Ovary (tissue), 9 donors: ENCODE data around the gene GAS2L3. TPM values are rescaled to one million over a fixed set of nuclear protein-coding genes. Genes with fewer than 3 reads are reported as not detected.
"Not testable (repeated sequence)": the region's sequence is repeated elsewhere in the genome, so short reads cannot be mapped to it uniquely, and the experiment has no call there.

Experiments used
- DNase-seq, 5 donors: peaks; one replicate each; pipeline ENCODE4 v3.0.0-alpha.2; 2019 to 2020
- H3K27ac ChIP-seq, 2 donors: fragments of 200-600 bp; one replicate each; pipeline versions ENCODE4 v1.5.1 to v1.8.0; 2019 to 2022
- H3K27me3 ChIP-seq: fragments of 200-600 bp; one replicate; pipeline ENCODE4 v1.8.0; 2022
- H3K36me3 ChIP-seq: fragments of 200-600 bp; sonication (generic); one replicate; pipeline ENCODE4 v1.5.1; 2019
- H3K4me1 ChIP-seq: one replicate; pipeline ENCODE4 v1.8.1; 2013; ENCODE audit warnings: mild to moderate bottlenecking, moderate library complexity; ENCODE audit not compliant: insufficient read depth
- H3K4me3 ChIP-seq: fragments of 200-600 bp; sonication (generic); one replicate; pipeline ENCODE4 v1.5.1; 2017
- H3K9me3 ChIP-seq, 2 donors: fragments of 200-600 bp in 1 of 2; sonication (generic) in 1 of 2; one replicate each; pipeline versions ENCODE4 v1.5.1 to v1.8.1; 2013 to 2019; ENCODE audit warnings: mild to moderate bottlenecking in 1 of 2, moderate library complexity in 1 of 2
- EP300 ChIP-seq: sonication (generic); formaldehyde crosslinking; IDR thresholded peaks from one replicate; pipeline ENCODE4 v1.6.1; 2017; ENCODE audit warnings: antibody characterized with exemption
- POLR2A ChIP-seq: fragments of 450-650 bp; IDR thresholded peaks from one replicate; pipeline ENCODE4 v1.6.1; 2017; ENCODE audit warnings: antibody characterized with exemption, mild to moderate bottlenecking, moderate library complexity
- WGBS, 3 donors: extraction: QIAGEN DNeasy Blood & Tissue Kit in 1 of 3; methylation state at CpG; one replicate each; pipeline versions ENCODE4 v1.1.5 to v1.1.7; 2013 to 2017; 5-methylcytosine and 5-hydroxymethylcytosine counted together
- intact Hi-C, 4 donors: fragments of 100-400 bp; cut with DNase I; formaldehyde crosslinking; loops; one replicate each; pipeline versions ENCODE4 v1.11.0 to v1.15.1; 2022 to 2023
- polyA plus RNA-seq, 2 donors: library from polyadenylated mRNA; stranded (reverse); fragments of 200-250 nt in 1 of 2; fragments of 350-450 nt in 1 of 2; fragmentation: Illumina TruSeq in 1 of 2; extraction: RNeasy Lipid Tissue Mini Kit (QIAGEN cat#74804) in 1 of 2; gene quantifications; one replicate each; pipeline ENCODE4 v1.2.3, GENCODE V29; 2013 to 2014
- total RNA-seq, 7 donors: library from RNA; depleted of rRNA in 2 of 7; stranded (reverse); fragments of >200 nt in 2 of 7; fragmentation: NEBNext Ultra II Directional in 3 of 7; extraction: Animal tissue kit (Norgen Biotek cat#: 25700) in 3 of 7; gene quantifications; one replicate each; pipeline versions ENCODE4 v1.1.0 to v1.2.4, GENCODE V29; 2016 to 2023
- TF ChIP-seq, protein P1 (sequence below), 3 donors: fragments of 450-650 bp in 2 of 3; fragments of 200-600 bp in 1 of 3; IDR thresholded peaks; one replicate each; pipeline versions ENCODE4 v1.5.1 to v1.8.0; 2016 to 2022; ENCODE audit warnings: antibody characterized with exemption in 3 of 3, mild to moderate bottlenecking in 1 of 3
- donor health status: DM: no; HTN: no; CAD: no; lungs with moderate emphysema.
- donor health status: DM: no; HTN: no; CAD: no.
- donor health status: Bipolar disorder and iron deficiency.
- donor health status: DM: yes; HTN: yes; CAD: no.
- donor health status: DM: no; HTN: no; CAD: no.
- donor health status: DM: yes; HTN: yes; CAD: no.

GAS2L3 gene
- total and polyA plus RNA-seq, 9 donors, result 1.0 to 4.9 (median 2.9) TPM

- no peak overlapping the region for H3K27ac ChIP-seq
- DNase-seq, result no peak
- intact Hi-C loops, result loop anchor here in 3 of 4 donors (10.0 kb wide), 2 partner anchors 203 to 323 kb away; partner anchors contain the start of gene SLC17A8 (in 1 of the 3)
- H3K9me3 ChIP-seq, result no peaks in the 10 kb centered on the region
- TF ChIP-seq POLR2A, result no peak
- TF ChIP-seq, protein P1, sequence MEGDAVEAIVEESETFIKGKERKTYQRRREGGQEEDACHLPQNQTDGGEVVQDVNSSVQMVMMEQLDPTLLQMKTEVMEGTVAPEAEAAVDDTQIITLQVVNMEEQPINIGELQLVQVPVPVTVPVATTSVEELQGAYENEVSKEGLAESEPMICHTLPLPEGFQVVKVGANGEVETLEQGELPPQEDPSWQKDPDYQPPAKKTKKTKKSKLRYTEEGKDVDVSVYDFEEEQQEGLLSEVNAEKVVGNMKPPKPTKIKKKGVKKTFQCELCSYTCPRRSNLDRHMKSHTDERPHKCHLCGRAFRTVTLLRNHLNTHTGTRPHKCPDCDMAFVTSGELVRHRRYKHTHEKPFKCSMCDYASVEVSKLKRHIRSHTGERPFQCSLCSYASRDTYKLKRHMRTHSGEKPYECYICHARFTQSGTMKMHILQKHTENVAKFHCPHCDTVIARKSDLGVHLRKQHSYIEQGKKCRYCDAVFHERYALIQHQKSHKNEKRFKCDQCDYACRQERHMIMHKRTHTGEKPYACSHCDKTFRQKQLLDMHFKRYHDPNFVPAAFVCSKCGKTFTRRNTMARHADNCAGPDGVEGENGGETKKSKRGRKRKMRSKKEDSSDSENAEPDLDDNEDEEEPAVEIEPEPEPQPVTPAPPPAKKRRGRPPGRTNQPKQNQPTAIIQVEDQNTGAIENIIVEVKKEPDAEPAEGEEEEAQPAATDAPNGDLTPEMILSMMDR (IDR thresholded peaks at IDR 0.05), result no peak
- no peak for TF ChIP-seq EP300
- peaks cover 3% of the 10 kb centered on the region for H3K4me1 ChIP-seq
- no peaks in the 10 kb centered on the region for H3K27me3 ChIP-seq
- H3K4me3 ChIP-seq, result no peak overlapping the region
- 99 to 100% (median 100%) methylated on average over 2 of the region's 2 CpGs for WGBS, 3 donors
- H3K36me3 ChIP-seq, result no peaks in the 10 kb centered on the region
Observed at GRCh38 chr12:100557357-100557756, 16.1 kb upstream of the GAS2L3 start.

DNA sequence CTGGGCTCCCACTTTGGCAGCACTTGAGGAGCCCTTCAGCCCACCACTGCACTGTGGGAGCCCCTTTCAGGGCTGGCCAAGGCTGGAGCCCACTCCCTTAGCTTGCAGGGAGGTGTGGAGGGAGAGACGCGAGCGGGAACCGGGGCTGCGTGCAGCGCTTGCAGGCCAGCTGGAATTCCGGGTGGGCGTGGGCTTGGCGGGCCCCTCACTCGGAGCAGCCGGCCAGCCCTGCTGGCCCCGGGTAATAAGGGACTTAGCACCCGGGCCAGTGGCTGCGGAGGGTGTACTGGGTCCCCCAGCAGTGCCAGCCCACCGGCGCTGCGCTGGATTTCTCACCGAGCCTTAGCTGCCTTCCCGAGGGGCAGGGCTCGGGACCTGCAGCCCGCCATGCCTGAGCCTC is 14.2 kb upstream of the GAS2L3 start:
- H3K36me3 ChIP-seq, DNase-seq, H3K4me3 ChIP-seq, H3K27ac ChIP-seq, H3K9me3 ChIP-seq, H3K27me3 ChIP-seq, H3K4me1 ChIP-seq: not testable (repeated sequence)
- intact Hi-C loops, result loop anchor here in 3 of 4 donors (10.0 kb wide), 2 partner anchors 204 to 324 kb away; partner anchors contain the start of gene SLC17A8 (in 1 of the 3)
- 93 to 96% (median 94%) methylated on average over 21 of the region's 21 CpGs for WGBS, 3 donors

GRCh38 chr12:100564090-100564489 is 9.4 kb upstream of the GAS2L3 start:
- H3K36me3 ChIP-seq, result no peaks in the 10 kb centered on the region
- intact Hi-C loops, result no loop called here
- H3K27ac ChIP-seq, result no peak overlapping the region
- no peaks in the 10 kb centered on the region for H3K9me3 ChIP-seq
- no peak for DNase-seq
- H3K4me3 ChIP-seq, result no peak overlapping the region
- no peaks in the 10 kb centered on the region for H3K4me1 ChIP-seq
- 8 to 16% (median 14%) methylated on average over 2 of the region's 2 CpGs for WGBS, 3 donors
- H3K27me3 ChIP-seq, result no peaks in the 10 kb centered on the region
- TF ChIP-seq EP300 (no peak), POLR2A (no peak)
- TF ChIP-seq, protein P1 (IDR thresholded peaks at IDR 0.05), result no peak

DNA sequence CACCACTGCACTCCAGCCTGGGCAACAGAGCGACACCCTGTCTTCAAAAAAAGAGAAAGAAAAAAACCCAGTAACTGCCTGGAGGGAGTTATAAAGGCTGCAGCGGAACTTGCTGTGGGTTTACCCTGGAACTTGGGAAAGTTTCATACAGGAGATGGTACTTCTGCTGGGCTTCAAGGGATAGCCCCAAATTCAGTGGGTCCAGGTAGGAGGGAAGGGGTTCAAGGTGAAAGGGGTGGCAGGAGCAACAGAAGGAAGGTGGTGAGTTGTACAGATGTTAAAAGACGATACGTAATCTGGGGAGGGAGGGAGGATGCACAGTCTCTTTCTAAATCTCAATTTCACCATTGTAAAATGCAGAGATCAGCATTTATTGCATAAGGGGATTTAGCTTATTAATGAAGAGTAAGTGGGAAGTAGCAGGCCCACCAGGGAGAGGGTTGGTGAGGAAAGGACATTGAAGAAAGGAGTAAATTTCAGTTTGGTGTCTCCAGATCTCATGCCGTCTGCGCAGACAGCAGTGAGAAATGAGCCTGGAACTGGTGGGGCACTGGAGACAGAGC is 8.5 kb upstream of the GAS2L3 start:
- 90 to 93% (median 90%) methylated on average over 6 of the region's 6 CpGs for WGBS, 3 donors
- intact Hi-C loops, result no loop called here
- no peak for DNase-seq
- H3K4me3 ChIP-seq, result no peak overlapping the region
- no peaks in the 10 kb centered on the region for H3K27me3 ChIP-seq
- no peaks in the 10 kb centered on the region for H3K36me3 ChIP-seq
- H3K4me1 ChIP-seq, result no peaks in the 10 kb centered on the region
- no peaks in the 10 kb centered on the region for H3K9me3 ChIP-seq
- H3K27ac ChIP-seq, result no peak overlapping the region
- TF ChIP-seq, protein P1 (IDR thresholded peaks at IDR 0.05), result no peak
- TF ChIP-seq EP300, result no peak
- TF ChIP-seq POLR2A, result no peak

GRCh38 chr12:100565987-100566545 is 7.4 kb upstream of the GAS2L3 start:
- intact Hi-C loops, result no loop called here
- H3K36me3 ChIP-seq, result no peaks in the 10 kb centered on the region
- no peak overlapping the region for H3K4me3 ChIP-seq
- no peaks in the 10 kb centered on the region for H3K27me3 ChIP-seq
- H3K27ac ChIP-seq, result no peak overlapping the region
- no peaks in the 10 kb centered on the region for H3K4me1 ChIP-seq
- H3K9me3 ChIP-seq, result no peaks in the 10 kb centered on the region
- WGBS, 3 donors, result 59 to 68% (median 67%) methylated on average over 3 of the region's 3 CpGs
- no peak for DNase-seq
- TF ChIP-seq, protein P1 (IDR thresholded peaks at IDR 0.05), result no peak
- no peak for TF ChIP-seq POLR2A
- no peak for TF ChIP-seq EP300
